Mesendoderm (in vitro differentiated cells): ENCODE results near the gene EIF3D.

ENCODE experiments used
- DNase-seq: peaks from one replicate; pipeline ENCODE4 v3.0.0; 2013
- H2AK5ac ChIP-seq: 2 replicates; pipeline ENCODE4 v1.6.1; 2013; ENCODE audit warnings: low read length, inconsistent platforms
- H2BK120ac ChIP-seq: 2 replicates; pipeline ENCODE4 v1.6.1; 2013; ENCODE audit warnings: low read depth, mild to moderate bottlenecking, low read length, moderate library complexity, mixed read lengths
- H2BK15ac ChIP-seq: replicated peaks from 2 replicates; pipeline ENCODE4 v1.6.1; 2013; ENCODE audit warnings: low read depth, mild to moderate bottlenecking, moderate library complexity
- H2BK5ac ChIP-seq: 2 replicates; pipeline ENCODE4 v1.6.1; 2013; ENCODE audit warnings: low read length, inconsistent platforms
- H3K18ac ChIP-seq: 2 replicates; pipeline ENCODE4 v1.6.1; 2013; ENCODE audit warnings: mild to moderate bottlenecking, low read length, mixed read lengths
- H3K23ac ChIP-seq: one replicate; pipeline ENCODE4 v1.6.1; 2013; ENCODE audit warnings: low read length
- H3K27ac ChIP-seq: 2 replicates; pipeline ENCODE4 v1.5.1; 2013; ENCODE audit warnings: low read depth, mild to moderate bottlenecking, inconsistent platforms, low read length, moderate library complexity
- H3K27me3 ChIP-seq: 2 replicates; pipeline ENCODE4 v1.6.1; 2013; ENCODE audit warnings: low read length, control low read depth, mild to moderate bottlenecking, inconsistent platforms; ENCODE audit not compliant: insufficient read depth, poor library complexity
- H3K36me3 ChIP-seq: 2 replicates; pipeline ENCODE4 v1.6.1; 2013; ENCODE audit warnings: low read length, inconsistent platforms; ENCODE audit not compliant: control insufficient read depth, insufficient read depth
- H3K4ac ChIP-seq: one replicate; pipeline ENCODE4 v1.6.1; 2013; ENCODE audit warnings: low read depth, mild to moderate bottlenecking, low read length, moderate library complexity
- H3K4me1 ChIP-seq: 2 replicates; pipeline ENCODE4 v1.6.1; 2013; ENCODE audit warnings: low read depth, low read length, inconsistent platforms; ENCODE audit not compliant: control insufficient read depth
- H3K4me2 ChIP-seq: 2 replicates; pipeline ENCODE4 v1.6.1; 2013; ENCODE audit warnings: low read length
- H3K4me3 ChIP-seq: 2 replicates; pipeline ENCODE4 v1.5.1; 2013; ENCODE audit warnings: mild to moderate bottlenecking, low read length
- H3K56ac ChIP-seq: one replicate; pipeline ENCODE4 v1.6.1; 2013; ENCODE audit warnings: low read length
- H3K79me1 ChIP-seq: 2 replicates; pipeline ENCODE4 v1.6.1; 2013; ENCODE audit warnings: low read length, inconsistent platforms
- H3K79me2 ChIP-seq: 2 replicates; pipeline ENCODE4 v1.6.1; 2013; ENCODE audit warnings: mild to moderate bottlenecking, low read length; ENCODE audit not compliant: control insufficient read depth, insufficient read depth
- H3K9ac ChIP-seq: 2 replicates; pipeline ENCODE4 v1.6.1; 2013; ENCODE audit warnings: low read length, inconsistent platforms
- H4K5ac ChIP-seq: one replicate; pipeline ENCODE4 v1.6.1; 2013; ENCODE audit warnings: low read length
- H4K8ac ChIP-seq: one replicate; pipeline ENCODE4 v1.6.1; 2013; ENCODE audit warnings: low read depth, mild to moderate bottlenecking, control low read depth, low read length, moderate library complexity
- WGBS: extraction: QIAGEN DNeasy Blood & Tissue Kit; methylation state at CpG from one replicate; pipeline ENCODE4 v1.1.7; 2013; ENCODE audit warnings: low lambda C conversion rate, missing lambda C conversion rate; ENCODE audit not compliant: insufficient coverage; ENCODE audit errors: extremely low coverage; 5-methylcytosine and 5-hydroxymethylcytosine counted together

Gene EIF3D

GRCh38 chr22:36469094-36469710, 59.8 kb downstream of the EIF3D start:
- no peak overlapping the region for H2AK5ac ChIP-seq
- peak overlapping the region; percentile 34 for H3K56ac ChIP-seq
- H2BK120ac ChIP-seq, result no peak overlapping the region
- H3K23ac ChIP-seq, result no peak overlapping the region
- no peak overlapping the region for H3K27ac ChIP-seq
- no peak overlapping the region for H2BK15ac ChIP-seq
- no peaks in the 10 kb centered on the region for H3K4me1 ChIP-seq
- H3K79me1 ChIP-seq, result no peaks in the 10 kb centered on the region
- H2BK5ac ChIP-seq, result no peak overlapping the region
- no peak overlapping the region for H4K5ac ChIP-seq
- no peak overlapping the region for H3K4ac ChIP-seq
- DNase-seq, result no peak
- no CpG with 5 or more reads among the region's 14 CpGs for WGBS
- H3K4me3 ChIP-seq, result no peak overlapping the region
- H3K79me2 ChIP-seq, result no peaks in the 10 kb centered on the region
- H3K4me2 ChIP-seq, result no peak overlapping the region
- H3K18ac ChIP-seq, result no peak overlapping the region
- H3K9ac ChIP-seq, result no peak overlapping the region
- no peaks in the 10 kb centered on the region for H3K27me3 ChIP-seq
- no peaks in the 10 kb centered on the region for H3K36me3 ChIP-seq
- H4K8ac ChIP-seq, result no peak overlapping the region

- no peak for DNase-seq
- Histone ChIP-seq H3K4ac (no peak overlapping the region), H3K79me1 (no peaks in the 10 kb centered on the region), H2BK5ac (no peak overlapping the region), H3K36me3 (no peaks in the 10 kb centered on the region), H3K27me3 (no peaks in the 10 kb centered on the region), H2AK5ac (no peak overlapping the region), H3K56ac (no peak overlapping the region), H3K27ac (no peak overlapping the region), H3K23ac (no peak overlapping the region), H3K4me2 (no peak overlapping the region), H3K4me1 (no peaks in the 10 kb centered on the region), H4K8ac (no peak overlapping the region), H3K18ac (no peak overlapping the region), H3K4me3 (no peak overlapping the region), H2BK15ac (no peak overlapping the region), H2BK120ac (no peak overlapping the region), H3K9ac (no peak overlapping the region), H3K79me2 (no peaks in the 10 kb centered on the region), H4K5ac (no peak overlapping the region)
- no CpG with 5 or more reads among the region's 7 CpGs for WGBS
Observed at GRCh38 chr22:36467946-36468345, 61.0 kb downstream of the EIF3D start.

- Histone ChIP-seq H3K79me1 (no peaks in the 10 kb centered on the region), H3K27me3 (no peaks in the 10 kb centered on the region), H2BK5ac (no peak overlapping the region), H3K27ac (no peak overlapping the region), H3K4me1 (no peaks in the 10 kb centered on the region), H2BK15ac (no peak overlapping the region), H3K18ac (no peak overlapping the region), H4K8ac (no peak overlapping the region), H2AK5ac (no peak overlapping the region), H3K4me2 (no peak overlapping the region), H2BK120ac (no peak overlapping the region), H3K36me3 (no peaks in the 10 kb centered on the region), H3K23ac (no peak overlapping the region), H3K9ac (no peak overlapping the region), H3K4ac (no peak overlapping the region), H3K4me3 (no peak overlapping the region), H4K5ac (no peak overlapping the region), H3K56ac (no peak overlapping the region), H3K79me2 (no peaks in the 10 kb centered on the region)
- no peak for DNase-seq
- no CpG with 5 or more reads among the region's 14 CpGs for WGBS
Observed at GRCh38 chr22:36467042-36467810, 61.7 kb downstream of the EIF3D start.

- no peak overlapping the region for H4K8ac ChIP-seq
- no peak overlapping the region for H3K4ac ChIP-seq
- no peak overlapping the region for H2BK120ac ChIP-seq
- no peaks in the 10 kb centered on the region for H3K4me1 ChIP-seq
- H2BK15ac ChIP-seq, result no peak overlapping the region
- H3K27ac ChIP-seq, result no peak overlapping the region
- H3K79me1 ChIP-seq, result no peaks in the 10 kb centered on the region
- no peak overlapping the region for H3K4me3 ChIP-seq
- H4K5ac ChIP-seq, result no peak overlapping the region
- no peak overlapping the region for H3K18ac ChIP-seq
- no peaks in the 10 kb centered on the region for H3K79me2 ChIP-seq
- H2BK5ac ChIP-seq, result no peak overlapping the region
- DNase-seq, result no peak
- H3K9ac ChIP-seq, result no peak overlapping the region
- H2AK5ac ChIP-seq, result no peak overlapping the region
- no peak overlapping the region for H3K23ac ChIP-seq
- H3K56ac ChIP-seq, result no peak overlapping the region
- no peaks in the 10 kb centered on the region for H3K36me3 ChIP-seq
- H3K27me3 ChIP-seq, result no peaks in the 10 kb centered on the region
- no CpG with 5 or more reads among the region's 7 CpGs for WGBS
- H3K4me2 ChIP-seq, result no peak overlapping the region
Observed at GRCh38 chr22:36466258-36466657, 62.7 kb downstream of the EIF3D start.

- Histone ChIP-seq H3K27ac (no peak overlapping the region), H4K5ac (no peak overlapping the region), H3K18ac (no peak overlapping the region), H2BK120ac (no peak overlapping the region), H3K56ac (peak overlapping the region; percentile 10), H4K8ac (no peak overlapping the region), H3K9ac (no peak overlapping the region), H2BK15ac (no peak overlapping the region), H2AK5ac (no peak overlapping the region), H3K27me3 (no peaks in the 10 kb centered on the region), H3K36me3 (no peaks in the 10 kb centered on the region), H3K4me2 (no peak overlapping the region), H3K79me1 (no peaks in the 10 kb centered on the region), H3K23ac (peak overlapping the region; percentile 4), H2BK5ac (no peak overlapping the region), H3K4me1 (no peaks in the 10 kb centered on the region), H3K79me2 (no peaks in the 10 kb centered on the region), H3K4ac (no peak overlapping the region), H3K4me3 (no peak overlapping the region)
- peak; percentile 60 for DNase-seq
- WGBS, result no CpG with 5 or more reads among the region's 25 CpGs
Observed at GRCh38 chr22:36465232-36466021, 63.5 kb downstream of the EIF3D start.
